Stimulated activated memory B cell treated with anti-CD40 and anti-IgM and Interleukin-4, amounts not matched to agents 10 μg/mL and 1 μg/mL and 100 μg/mL, for 72 hours (primary cell): ENCODE results near the gene ABHD17A.

Experiments
- ATAC-seq: fragments of 150-1000 bp; cut with Tn5 transposase; 2 replicates; pipeline ENCODE4 v1.10.0; 2021
- H3K27ac Mint-ChIP-seq: one replicate; pipeline ENCODE4 v1.8.0; 2022; ENCODE audit warnings: mild to moderate bottlenecking, mixed read lengths
- H3K27me3 Mint-ChIP-seq: one replicate; pipeline ENCODE4 v1.8.0; 2022; ENCODE audit warnings: mixed read lengths
- H3K36me3 Mint-ChIP-seq: one replicate; pipeline ENCODE4 v1.8.0; 2022; ENCODE audit warnings: mixed read lengths
- H3K4me1 Mint-ChIP-seq: one replicate; pipeline ENCODE4 v1.8.0; 2022; ENCODE audit warnings: mixed read lengths
- H3K4me3 Mint-ChIP-seq: one replicate; pipeline ENCODE4 v1.8.0; 2022; ENCODE audit warnings: mild to moderate bottlenecking, moderate library complexity, mixed read lengths
- H3K9me3 Mint-ChIP-seq: one replicate; pipeline ENCODE4 v1.8.0; 2022; ENCODE audit warnings: mixed read lengths

The ABHD17A gene

DNA sequence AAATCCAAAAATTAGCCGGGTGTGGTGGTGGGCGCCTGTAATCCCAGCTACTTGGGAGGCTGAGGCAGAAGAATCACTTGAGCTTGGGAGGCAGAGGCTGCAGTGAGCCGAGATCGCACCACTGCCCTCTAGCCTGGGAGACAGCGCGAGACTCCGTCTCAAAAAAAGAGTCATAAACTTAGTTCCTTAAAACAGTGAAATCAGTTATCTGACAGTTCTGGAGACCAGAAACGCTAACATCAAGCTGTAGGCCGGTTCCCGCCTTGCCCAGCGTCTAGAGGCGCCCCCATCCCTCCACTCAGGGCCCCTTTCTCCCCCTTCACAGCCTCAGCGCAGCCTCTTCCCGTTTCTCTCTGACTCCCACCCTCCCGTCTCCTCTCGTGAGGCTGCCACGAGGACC, 31.9 kb upstream of the ABHD17A start:
- no peaks in the 10 kb centered on the region for H3K9me3 Mint-ChIP-seq
- H3K4me1 Mint-ChIP-seq, result peaks cover 12% of the 10 kb centered on the region
- no peaks in the 10 kb centered on the region for H3K27me3 Mint-ChIP-seq
- no peak overlapping the region for H3K27ac Mint-ChIP-seq
- peaks cover 43% of the 10 kb centered on the region for H3K36me3 Mint-ChIP-seq
- no peak for ATAC-seq
- H3K4me3 Mint-ChIP-seq, result no peak overlapping the region

GRCh38 chr19:1914826-1915341, 29.6 kb upstream of the ABHD17A start:
- H3K27me3 Mint-ChIP-seq, result no peaks in the 10 kb centered on the region
- peaks cover 32% of the 10 kb centered on the region for H3K36me3 Mint-ChIP-seq
- peaks cover 7% of the 10 kb centered on the region for H3K4me1 Mint-ChIP-seq
- H3K4me3 Mint-ChIP-seq, result no peak overlapping the region
- no peak overlapping the region for H3K27ac Mint-ChIP-seq
- H3K9me3 Mint-ChIP-seq, result no peaks in the 10 kb centered on the region
- no peak for ATAC-seq

- Mint-ChIP-seq H3K4me1 (peaks cover 16% of the 10 kb centered on the region), H3K27ac (no peak overlapping the region), H3K27me3 (no peaks in the 10 kb centered on the region), H3K4me3 (no peak overlapping the region), H3K9me3 (no peaks in the 10 kb centered on the region), H3K36me3 (peaks cover 31% of the 10 kb centered on the region)
- ATAC-seq, result no peak
Observed at GRCh38 chr19:1913781-1914577, 28.7 kb upstream of the ABHD17A start.

- no peaks in the 10 kb centered on the region for H3K27me3 Mint-ChIP-seq
- H3K4me1 Mint-ChIP-seq, result peaks cover 26% of the 10 kb centered on the region
- ATAC-seq, result no peak
- H3K36me3 Mint-ChIP-seq, result peaks cover 21% of the 10 kb centered on the region
- H3K9me3 Mint-ChIP-seq, result no peaks in the 10 kb centered on the region
- H3K4me3 Mint-ChIP-seq, result no peak overlapping the region
- no peak overlapping the region for H3K27ac Mint-ChIP-seq
Observed at GRCh38 chr19:1912760-1913505, 27.6 kb upstream of the ABHD17A start.

- no peak for ATAC-seq
- Mint-ChIP-seq H3K4me1 (peaks cover 36% of the 10 kb centered on the region), H3K4me3 (no peak overlapping the region), H3K9me3 (no peaks in the 10 kb centered on the region), H3K27me3 (no peaks in the 10 kb centered on the region), H3K27ac (no peak overlapping the region), H3K36me3 (peaks cover 14% of the 10 kb centered on the region)
Observed at GRCh38 chr19:1911995-1912394, 26.7 kb upstream of the ABHD17A start.

DNA sequence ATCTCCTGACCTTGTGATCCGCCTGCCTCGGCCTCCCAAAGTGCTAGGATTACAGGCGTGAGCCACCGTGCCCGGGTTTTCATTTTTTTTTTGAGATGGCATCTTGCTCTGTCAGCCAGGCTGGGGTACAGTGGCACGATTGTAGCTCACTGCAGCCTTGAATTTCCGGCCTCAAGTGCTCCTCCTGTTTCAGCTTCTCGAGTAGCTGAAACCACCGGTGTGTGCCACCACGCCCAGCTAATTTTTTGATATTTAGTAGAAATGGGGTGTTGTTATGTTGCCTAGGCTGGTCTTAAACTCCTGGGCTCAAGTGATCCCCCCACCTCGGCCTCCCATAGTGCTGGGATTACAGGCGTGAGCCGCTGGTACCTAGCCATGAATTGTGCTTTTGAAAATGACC, 25.8 kb upstream of the ABHD17A start:
- no peaks in the 10 kb centered on the region for H3K9me3 Mint-ChIP-seq
- no peak for ATAC-seq
- H3K4me3 Mint-ChIP-seq, result no peak overlapping the region
- H3K27me3 Mint-ChIP-seq, result no peaks in the 10 kb centered on the region
- H3K36me3 Mint-ChIP-seq, result peaks cover 14% of the 10 kb centered on the region
- H3K27ac Mint-ChIP-seq, result no peak overlapping the region
- peaks cover 43% of the 10 kb centered on the region for H3K4me1 Mint-ChIP-seq

DNA sequence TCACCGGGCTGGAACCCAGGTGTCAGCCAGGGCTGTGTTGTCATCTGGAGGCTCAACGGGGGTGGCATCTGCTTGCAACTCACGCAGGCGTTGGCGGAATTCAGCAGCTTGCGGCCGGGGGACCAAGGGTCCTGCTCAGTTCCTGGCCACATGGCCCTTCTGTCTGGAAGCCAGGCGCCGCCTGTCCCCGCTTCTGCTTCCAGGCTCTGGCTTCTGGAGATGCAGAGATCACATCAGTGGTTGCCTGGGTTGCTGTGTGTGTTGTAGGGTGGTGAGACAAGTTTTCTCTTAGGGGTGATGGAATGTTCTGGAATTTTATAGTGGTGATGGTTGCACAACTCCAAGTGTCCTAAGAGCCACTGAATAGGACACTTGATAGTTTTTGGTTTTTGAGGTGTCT, 24.9 kb upstream of the ABHD17A start:
- no peak for ATAC-seq
- peak overlapping the region; percentile 67 for H3K27ac Mint-ChIP-seq
- peaks cover 50% of the 10 kb centered on the region for H3K4me1 Mint-ChIP-seq
- H3K9me3 Mint-ChIP-seq, result no peaks in the 10 kb centered on the region
- H3K36me3 Mint-ChIP-seq, result peaks cover 14% of the 10 kb centered on the region
- H3K4me3 Mint-ChIP-seq, result no peak overlapping the region
- H3K27me3 Mint-ChIP-seq, result no peaks in the 10 kb centered on the region

DNA sequence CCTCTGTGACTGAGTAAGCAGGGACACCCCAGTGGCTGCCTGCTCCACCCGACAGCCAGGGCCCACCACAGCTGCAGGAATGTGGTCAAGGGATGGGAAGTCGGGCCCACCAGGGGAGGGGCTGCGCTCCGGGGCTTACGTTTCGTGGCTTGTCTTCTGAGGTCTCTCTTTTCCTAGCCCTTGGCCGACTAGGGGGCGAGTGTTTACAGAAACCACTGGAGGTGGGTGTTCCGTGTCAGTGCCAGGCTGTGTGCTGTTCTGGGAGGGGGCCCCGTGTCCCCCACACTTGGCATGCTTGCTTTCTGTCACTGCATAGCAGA, 24.4 kb upstream of the ABHD17A start:
- no peak for ATAC-seq
- H3K27me3 Mint-ChIP-seq, result no peaks in the 10 kb centered on the region

GRCh38 chr19:1908364-1908678, 23.0 kb upstream of the ABHD17A start:
- Mint-ChIP-seq H3K27ac (peak overlapping the region; percentile 67), H3K9me3 (no peaks in the 10 kb centered on the region), H3K27me3 (no peaks in the 10 kb centered on the region), H3K36me3 (peaks cover 14% of the 10 kb centered on the region), H3K4me1 (peaks cover 67% of the 10 kb centered on the region), H3K4me3 (no peak overlapping the region)
- no peak for ATAC-seq

More for the DNA sequence above, 24.4 kb upstream of the ABHD17A start:
- Mint-ChIP-seq H3K4me1 (peaks cover 53% of the 10 kb centered on the region), H3K9me3 (no peaks in the 10 kb centered on the region), H3K36me3 (peaks cover 14% of the 10 kb centered on the region), H3K4me3 (peak overlapping the region; percentile 21), H3K27ac (peak overlapping the region; percentile 67)

DNA sequence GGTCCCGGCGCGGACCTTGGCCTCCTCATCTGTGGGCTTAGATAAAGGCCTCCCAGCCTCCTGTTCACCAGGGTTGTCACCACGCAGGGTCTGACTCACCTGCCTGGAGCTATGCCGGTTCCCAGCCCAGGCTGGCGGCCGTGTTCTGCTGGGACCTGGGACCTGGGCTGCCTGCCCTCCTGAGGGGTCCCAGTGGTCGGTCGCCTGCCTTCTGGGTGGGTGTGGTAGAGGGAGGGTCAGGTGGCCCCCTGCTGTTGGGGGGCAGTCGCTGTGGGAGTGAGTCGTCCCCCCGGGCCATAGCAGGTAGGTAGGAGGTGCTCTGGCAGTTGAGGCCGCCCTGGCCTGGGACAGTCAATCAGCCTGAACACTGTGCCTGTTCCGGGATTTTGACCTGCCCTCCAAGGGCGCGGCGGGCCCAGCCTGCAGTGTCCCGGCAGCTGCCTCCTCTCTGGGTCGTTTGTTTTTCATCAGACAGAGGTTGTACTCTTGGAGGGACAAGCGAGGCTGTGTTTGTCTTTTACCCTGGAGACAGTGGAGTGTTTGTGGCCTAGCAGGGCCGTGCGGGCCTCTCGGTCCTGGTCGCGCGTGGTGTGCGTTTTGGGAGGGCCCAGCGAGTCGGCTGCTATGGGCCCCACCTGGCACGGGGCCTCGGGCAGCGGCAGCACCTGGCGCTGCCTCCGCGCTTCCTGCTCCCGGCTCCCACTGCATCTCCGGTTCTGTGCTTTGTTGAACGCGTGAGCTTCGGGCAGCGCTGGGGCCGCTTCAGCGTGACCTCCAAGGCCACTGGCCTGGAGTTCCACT, 22.5 kb upstream of the ABHD17A start:
- ATAC-seq, result no peak
- no peaks in the 10 kb centered on the region for H3K9me3 Mint-ChIP-seq
- H3K4me1 Mint-ChIP-seq, result peaks cover 73% of the 10 kb centered on the region
- H3K4me3 Mint-ChIP-seq, result peak overlapping the region; percentile 26
- no peak overlapping the region for H3K27ac Mint-ChIP-seq
- peaks cover 8% of the 10 kb centered on the region for H3K36me3 Mint-ChIP-seq
- no peaks in the 10 kb centered on the region for H3K27me3 Mint-ChIP-seq

DNA sequence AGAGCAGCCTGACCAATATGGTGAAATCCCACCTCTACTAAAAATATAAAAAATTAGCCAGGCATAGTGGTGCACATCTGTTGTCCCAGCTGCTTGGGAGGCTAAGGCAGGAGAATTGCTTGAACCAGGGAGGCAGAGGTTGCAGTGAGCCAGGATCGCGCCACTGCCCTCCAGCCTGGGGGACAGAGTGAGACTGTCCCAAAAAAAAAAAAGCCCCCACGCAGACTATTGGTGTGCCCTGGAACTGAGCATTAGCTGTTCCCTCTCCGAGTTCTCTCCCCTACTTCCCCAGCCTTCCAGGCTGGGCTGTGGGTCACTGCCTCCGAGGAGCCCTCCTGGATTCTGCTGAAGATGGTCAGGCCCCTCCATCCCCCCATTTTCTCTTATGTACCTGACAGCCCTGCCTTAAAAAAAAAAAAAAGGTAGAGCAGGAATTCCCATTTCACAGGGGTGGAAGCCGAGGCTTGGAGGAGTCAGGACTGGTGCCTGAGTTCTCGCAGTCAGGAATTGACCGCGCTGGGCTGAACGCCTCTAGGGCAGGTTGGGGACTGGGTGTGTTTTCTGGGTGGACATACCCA, 21.8 kb upstream of the ABHD17A start:
- Mint-ChIP-seq H3K36me3 (peaks cover 6% of the 10 kb centered on the region), H3K27me3 (no peaks in the 10 kb centered on the region), H3K4me3 (peak overlapping the region; percentile 57), H3K9me3 (no peaks in the 10 kb centered on the region), H3K4me1 (peaks cover 74% of the 10 kb centered on the region), H3K27ac (no peak overlapping the region)
- ATAC-seq, result no peak

DNA sequence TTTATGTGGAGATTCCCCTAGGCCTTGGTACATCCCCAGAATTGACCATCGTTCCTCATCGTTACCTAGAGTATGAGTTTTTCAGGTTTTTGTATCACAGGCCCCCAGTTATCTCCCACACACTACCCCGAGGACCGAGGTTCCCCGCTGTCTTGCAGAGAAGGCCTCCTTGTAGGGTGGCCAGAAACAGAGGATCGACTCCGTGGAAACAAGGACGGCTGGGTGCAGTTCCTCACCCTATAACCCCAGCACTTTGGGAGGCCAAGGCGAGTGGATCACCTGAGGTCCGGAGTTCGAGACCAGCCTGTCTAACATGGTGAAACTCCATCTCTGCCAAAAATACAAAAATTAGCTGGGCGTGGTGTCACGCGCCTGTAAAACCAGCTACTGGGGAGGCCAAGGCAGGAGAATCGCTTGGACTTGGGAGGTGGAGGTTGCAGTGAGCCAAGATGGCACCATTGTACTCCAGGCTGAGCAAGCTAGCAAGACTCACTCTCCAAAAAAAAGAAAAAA, 20.6 kb upstream of the ABHD17A start:
- peak overlapping the region; percentile 93 for H3K4me3 Mint-ChIP-seq

DNA sequence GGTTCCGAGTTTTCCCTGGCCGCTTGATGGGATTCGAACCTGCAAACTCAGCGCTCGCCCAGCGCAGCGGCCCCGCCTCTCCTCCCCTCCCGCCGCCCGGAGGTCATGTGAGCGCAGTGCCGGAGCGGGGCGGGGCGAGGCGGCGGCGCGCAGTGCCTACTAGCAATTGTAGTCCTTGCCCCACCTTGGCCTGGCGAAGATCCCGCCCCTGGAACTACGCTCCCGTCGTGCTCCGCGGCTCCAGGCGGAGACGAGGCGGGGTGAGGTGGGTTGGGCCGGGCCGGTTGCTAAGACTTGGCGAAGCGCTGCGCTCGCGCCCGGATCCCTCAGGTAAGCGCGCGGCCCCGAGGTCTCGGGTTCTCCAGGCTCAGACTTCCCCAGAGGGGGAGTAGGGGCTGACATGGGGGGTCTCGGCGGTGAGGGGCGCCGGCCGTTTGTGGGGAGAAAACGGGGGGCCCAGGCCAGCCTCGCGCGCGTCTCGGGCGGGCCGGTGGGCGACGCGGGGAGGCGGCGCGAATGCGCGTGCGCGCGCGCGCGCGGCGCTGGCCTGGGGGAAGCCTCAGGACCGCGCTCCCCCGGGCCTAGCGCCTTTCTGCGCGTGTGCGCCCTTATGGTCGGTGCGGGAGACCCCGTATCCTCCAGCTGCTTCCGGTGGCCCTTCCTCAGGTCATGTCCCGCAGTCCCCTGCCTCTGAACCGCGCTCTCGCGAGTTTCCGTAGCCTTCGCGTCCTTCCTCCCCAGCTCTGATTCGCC, 20.0 kb upstream of the ABHD17A start, which contains the start of the genes ADAT3 and SCAMP4:
ADAT3 (plus strand) TSS at position 290 of the 753 bp plus-strand sequence. CDS start 6,649 bp downstream, outside the sequence.
SCAMP4 (plus strand) TSS at position 290 of the 753 bp plus-strand sequence. CDS start 9,621 bp downstream, outside the sequence.
- peaks cover 75% of the 10 kb centered on the region for H3K4me1 Mint-ChIP-seq
- peak within 1 kb of the TSS; percentile 87 for H3K27ac Mint-ChIP-seq
- H3K36me3 Mint-ChIP-seq, result peaks cover 4% of the 10 kb centered on the region
- ATAC-seq, result peak; percentile 95
- H3K4me3 Mint-ChIP-seq, result peak within 1 kb of the TSS; percentile 93
- H3K9me3 Mint-ChIP-seq, result no peaks in the 10 kb centered on the region
- H3K27me3 Mint-ChIP-seq, result no peaks in the 10 kb centered on the region

More for the DNA sequence above, 20.6 kb upstream of the ABHD17A start:
- peaks cover 78% of the 10 kb centered on the region for H3K4me1 Mint-ChIP-seq
- no peaks in the 10 kb centered on the region for H3K9me3 Mint-ChIP-seq
- peak overlapping the region; percentile 87 for H3K27ac Mint-ChIP-seq
- no peak for ATAC-seq
- H3K36me3 Mint-ChIP-seq, result peaks cover 6% of the 10 kb centered on the region
- H3K27me3 Mint-ChIP-seq, result no peaks in the 10 kb centered on the region

DNA sequence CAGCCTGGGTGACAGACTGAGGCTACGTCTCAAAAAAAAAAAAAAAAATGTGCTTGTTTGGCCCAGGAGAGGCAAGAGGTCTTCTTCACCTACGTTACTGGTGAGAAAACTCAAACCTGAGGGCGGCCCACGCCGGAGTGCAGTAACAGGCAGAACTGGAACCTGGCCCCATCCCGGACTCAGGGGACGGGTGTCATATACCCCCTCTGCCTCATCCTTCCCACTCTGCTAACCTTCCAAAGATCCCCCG, 19.5 kb upstream of the ABHD17A start:
- H3K27me3 Mint-ChIP-seq, result no peaks in the 10 kb centered on the region
- H3K36me3 Mint-ChIP-seq, result no peaks in the 10 kb centered on the region
- peaks cover 70% of the 10 kb centered on the region for H3K4me1 Mint-ChIP-seq
- H3K4me3 Mint-ChIP-seq, result peak overlapping the region; percentile 93
- no peaks in the 10 kb centered on the region for H3K9me3 Mint-ChIP-seq
- peak overlapping the region; percentile 87 for H3K27ac Mint-ChIP-seq
- peak; percentile 1 for ATAC-seq
